Activated CD8-positive, alpha-beta memory T cell treated with anti-CD3 and anti-CD28 coated beads for 1 hour (primary cell): ENCODE measurements around the gene HS3ST2.

Source experiments
- DNase-seq, 2 donors: peaks; one replicate each; pipeline ENCODE4 v3.0.0-alpha.2; 2020; ENCODE audit warnings: low read depth in 1 of 2; ENCODE audit errors: extremely low read depth in 1 of 2

HS3ST2 gene

DNA sequence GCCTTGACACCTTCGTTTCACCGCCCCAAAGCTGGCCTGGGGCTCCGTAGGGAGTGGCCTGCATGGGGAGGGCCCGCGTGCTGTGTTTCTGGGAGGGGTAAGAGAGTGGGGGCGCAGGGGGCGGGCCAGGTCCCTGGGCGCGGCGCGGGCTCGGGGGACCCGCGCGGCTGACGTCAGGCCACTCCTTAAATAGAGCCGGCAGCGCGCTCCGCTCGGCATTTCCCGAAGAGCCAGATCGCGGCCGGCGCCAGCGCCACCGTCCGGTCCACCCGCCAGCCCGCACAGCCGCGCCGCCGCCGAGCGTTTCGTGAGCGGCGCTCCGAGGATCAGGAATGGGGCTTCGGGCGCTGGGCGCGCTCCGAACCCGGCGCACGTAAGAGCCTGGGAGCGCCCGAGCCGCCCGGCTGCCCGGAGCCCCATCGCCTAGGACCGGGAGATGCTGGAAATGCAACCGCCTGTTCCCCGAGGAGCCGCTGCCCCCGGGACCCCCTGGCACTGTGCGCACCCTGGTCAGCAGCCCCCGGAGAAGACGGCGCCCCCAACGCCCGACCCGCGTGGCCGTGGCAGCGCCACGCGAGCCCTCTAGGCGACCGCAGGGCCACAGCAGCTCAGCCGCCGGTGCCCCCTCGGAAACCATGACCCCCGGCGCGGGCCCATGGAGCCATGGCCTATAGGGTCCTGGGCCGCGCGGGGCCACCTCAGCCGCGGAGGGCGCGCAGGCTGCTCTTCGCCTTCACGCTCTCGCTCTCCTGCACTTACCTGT is at the start of gene HS3ST2:
Gene HS3ST2 (plus strand): TSS at position 215 of the 763 bp plus-strand sequence. CDS start 449 bp downstream, at position 664.
- DNase-seq, result no peak

DNA sequence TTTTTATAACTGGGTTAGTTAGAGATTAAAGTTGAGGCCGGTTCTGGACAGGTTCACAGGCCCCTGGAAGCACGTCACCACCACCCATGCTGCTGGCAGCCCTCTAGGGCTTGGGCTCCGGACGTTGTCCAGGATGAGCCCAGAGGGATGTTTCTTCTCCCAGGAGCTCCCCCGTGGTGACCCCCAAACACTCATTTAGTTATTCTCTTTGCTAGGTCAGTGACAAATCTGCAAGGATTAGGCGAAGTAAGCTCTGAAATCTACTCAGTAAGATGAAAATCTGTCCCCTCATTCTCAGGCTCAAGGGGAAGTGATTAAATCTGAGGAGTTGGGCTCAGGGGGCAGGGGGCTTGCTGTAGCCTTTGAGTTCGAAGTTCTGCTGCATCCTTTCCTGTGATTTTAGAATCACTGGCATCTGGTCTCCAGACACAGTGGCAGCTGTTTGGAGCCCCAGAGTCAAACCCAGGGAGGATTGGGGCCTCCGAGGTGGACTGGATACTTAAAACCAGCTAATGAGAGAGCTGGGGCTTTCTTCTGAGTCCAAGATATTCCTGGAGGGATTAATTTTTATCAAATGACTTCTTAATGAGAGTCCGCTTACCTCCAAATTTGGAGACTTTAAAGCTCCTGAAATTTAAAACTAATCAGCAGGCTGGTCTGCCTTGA is 49.2 kb upstream of the HS3ST2 start:
- no peak for DNase-seq

DNA sequence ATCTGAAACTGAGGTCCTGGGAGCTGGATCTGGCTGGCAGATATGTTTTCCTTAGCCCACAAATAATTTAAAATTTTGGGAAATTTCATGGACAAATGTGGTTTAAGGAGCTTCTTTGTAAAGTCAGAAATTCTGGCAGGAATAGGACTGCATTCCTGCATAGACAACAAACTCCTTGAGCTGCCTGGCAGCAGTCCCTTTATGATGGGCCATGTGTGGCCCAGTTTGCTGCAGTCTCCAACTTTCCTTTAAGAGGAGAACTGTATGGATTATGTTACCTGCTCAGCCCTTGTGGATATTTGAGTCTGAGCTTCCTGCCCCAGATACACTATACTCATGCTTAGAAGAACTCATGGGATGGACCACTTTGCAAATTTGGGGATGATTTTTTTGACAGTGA is 48.5 kb upstream of the HS3ST2 start:
- no peak for DNase-seq

GRCh38 chr16:22770866-22771265 is 43.1 kb upstream of the HS3ST2 start:
- no peak for DNase-seq

DNA sequence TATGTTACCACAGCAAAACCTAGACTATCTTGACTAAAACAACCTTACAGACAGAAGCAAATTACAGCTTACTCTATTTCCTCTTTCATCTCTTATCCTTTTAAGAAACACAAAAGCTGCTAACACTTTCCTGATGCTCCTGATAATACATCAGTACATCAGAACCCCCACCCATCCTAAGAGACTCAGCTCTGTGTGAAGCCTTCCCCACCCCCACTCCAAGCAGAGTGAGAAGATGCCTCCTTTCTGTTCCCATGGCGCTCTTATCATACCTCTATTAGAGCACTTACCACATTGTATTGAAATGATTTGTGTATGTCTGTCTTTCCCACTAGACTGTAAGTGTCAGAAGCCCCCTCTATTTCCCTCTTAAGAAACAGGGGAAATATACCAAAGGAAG is 42.4 kb upstream of the HS3ST2 start:
- DNase-seq, result no peak

DNA sequence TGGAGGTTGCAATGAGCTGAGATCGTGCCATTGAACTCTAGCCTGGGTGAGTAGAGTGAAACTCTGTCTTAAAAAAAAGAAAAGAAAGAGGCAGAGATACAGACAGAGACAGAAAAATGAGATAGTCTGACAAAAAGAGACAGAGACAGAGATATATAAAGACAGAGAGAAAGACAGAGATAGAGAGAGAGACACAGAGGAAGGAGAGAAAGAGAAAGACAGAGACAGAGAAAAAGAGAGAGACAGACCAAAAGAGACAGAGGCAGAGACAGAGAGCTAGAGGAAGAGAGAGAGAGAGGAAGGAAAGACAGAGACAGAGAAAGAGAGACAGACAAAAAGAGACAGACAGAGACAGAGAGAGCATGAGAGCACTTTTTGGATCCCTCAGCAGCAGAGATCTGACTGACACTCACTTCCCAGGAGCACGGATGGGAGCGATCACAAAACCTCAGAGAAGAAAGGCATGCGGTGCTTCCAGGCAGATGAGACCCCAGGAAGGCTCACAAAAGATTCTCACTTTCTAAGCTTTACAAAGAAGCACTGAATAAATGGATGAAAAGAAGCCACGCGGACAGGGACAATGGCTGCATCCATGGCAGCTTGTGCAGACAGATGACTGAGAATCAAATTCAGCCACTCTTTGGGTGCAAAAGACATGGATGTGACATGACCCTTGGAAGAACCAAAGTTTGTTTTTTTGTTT is 38.6 kb upstream of the HS3ST2 start:
- no peak for DNase-seq

DNA sequence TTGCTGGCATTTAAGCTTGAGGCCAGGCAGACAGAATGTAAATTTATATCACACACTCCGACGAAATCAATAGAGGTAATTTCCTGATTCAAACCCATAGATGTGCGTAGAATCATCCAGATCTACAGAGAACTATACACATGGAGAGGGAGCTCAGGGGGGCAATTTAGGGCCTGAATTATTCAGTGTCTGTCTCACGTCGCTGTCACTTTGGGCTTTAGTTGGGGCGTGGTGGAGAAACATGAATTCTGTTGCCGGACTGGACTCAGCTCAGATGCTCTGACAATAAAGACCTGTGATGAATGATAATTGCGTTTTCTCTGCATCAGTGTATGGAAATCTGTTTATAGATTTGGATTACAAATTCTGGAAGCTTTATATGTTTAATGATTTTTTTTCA is 32.5 kb upstream of the HS3ST2 start:
- no peak for DNase-seq

DNA sequence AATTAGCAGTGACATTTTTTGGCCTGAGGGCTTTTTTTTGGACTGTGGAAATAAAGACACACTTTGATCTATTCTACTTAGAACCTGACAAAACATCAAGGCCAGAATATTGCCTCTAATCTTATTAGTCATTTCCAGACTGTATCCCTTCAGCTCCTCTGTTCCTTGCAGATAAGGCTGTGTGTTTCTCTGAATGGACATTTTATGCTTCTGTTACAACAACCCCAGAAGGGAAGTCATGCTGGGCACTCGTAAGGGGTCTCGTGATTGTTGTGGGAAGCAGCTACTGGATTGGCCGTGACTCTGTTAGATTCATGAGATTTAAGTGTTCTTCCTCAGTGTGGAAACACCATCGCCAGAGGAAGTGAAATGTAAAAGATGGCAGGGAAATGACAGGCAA is 31.6 kb upstream of the HS3ST2 start:
- no peak for DNase-seq

DNA sequence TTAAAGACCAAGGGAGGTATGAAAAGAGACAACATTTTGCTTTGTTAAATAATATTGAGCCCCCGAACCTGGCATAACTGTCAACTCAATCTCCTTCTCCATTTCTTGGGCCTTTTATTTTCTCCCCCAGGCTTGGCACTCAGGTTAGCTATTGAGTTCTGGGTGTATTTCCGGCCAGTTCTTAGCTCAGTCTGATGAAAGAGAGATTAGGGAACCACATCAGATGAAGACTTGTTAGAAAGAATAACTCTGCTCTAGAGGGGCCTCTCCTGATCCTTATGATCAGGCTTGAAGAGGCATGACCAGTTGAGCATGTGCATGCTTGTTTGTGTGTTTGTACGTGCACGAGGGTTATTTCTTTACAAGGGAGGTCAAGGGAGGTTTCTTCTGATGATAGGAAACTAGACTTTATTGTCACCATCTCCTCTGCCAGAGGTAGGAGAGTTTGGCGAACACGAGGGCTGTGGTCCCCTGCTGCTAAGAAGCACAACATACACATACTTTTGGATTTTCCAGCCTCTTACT is 29.2 kb upstream of the HS3ST2 start:
- no peak for DNase-seq

DNA sequence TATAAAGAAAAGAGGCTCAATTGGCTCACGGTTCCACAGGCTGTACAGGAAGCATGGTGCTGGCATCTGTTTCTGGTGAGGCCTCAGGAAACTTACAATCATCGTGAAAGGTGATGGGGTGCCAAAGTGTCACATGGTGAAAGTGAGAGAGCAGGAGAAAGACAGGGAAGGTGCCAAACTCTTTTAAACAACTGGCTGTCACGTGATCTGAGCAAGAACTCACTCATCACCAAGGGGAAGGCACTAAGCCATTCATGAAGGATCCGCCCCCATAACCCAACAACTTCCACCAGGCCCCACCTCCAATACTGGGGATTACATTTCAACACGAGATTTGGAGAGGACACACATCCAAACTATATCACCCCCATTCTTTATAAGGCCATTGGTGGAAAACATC is 28.4 kb upstream of the HS3ST2 start:
- no peak for DNase-seq

DNA sequence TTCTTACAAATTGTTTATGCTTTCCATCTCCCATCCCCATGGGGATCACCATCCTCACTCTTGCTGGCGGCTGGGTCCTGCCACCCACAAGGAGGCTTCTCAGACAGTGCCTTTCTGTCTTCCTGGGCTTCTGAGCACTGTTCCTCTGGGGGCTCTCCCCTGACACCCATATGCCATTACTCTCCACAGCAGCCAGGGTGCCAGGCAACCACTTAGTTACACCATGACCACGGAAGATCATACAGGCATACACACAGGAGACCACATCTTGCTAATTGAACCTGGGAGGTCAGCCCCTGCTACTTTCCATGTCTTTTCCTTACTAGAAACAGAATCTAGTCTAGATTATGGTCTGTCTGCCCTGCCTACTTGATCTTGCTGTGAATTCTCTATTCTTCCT is 27.7 kb upstream of the HS3ST2 start:
- no peak for DNase-seq

DNA sequence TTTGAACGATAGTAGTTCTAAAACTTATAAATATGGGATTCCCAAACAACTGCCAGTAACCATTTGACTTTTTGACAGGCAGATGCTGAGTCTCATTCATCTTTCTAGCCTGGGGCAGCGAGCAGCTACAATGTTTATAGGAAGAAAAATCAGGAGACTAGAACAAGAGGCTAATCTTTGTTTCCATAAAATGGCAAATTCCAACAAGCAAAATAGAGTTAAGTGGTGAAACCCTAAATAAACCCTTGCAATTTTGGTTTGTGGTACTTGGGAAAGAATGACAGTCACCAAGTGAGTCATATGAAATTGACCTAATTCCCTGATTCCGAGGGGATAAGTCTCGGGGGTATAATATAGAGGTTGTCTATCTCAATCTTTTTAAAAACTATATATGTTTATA is 27.3 kb upstream of the HS3ST2 start:
- DNase-seq, result no peak

DNA sequence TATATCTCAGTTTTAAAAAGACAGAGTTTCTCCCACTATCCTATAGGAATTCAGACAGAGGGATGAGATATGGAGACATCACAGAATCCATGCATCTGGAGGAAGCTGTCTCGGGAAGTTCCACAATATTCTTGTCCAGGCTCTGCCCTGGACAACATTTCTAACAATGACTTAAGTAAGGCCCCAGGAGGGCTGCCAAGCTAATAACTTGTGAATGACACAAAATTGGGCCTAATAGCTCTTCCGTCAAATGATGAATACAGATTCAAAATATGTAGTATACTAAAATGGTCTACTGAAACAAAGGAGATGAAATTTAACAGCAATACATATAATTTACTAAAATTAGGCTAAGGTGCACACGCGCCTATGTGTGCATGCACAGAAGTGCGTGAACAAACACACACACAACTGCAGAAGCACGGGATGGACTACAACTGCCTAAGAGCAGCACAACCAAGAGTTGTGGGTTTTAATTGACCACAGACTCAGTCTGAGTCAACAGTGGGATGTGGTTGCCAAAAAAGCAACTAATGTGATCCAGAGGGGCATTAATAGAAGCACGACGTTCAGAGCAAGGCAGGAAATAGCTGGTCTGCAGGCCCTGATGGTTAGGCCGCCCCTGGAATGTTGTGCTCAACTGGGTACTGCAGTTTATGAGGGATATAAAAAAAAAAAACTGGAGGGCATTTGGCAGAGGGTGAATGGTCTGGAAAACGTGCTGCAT is 26.3 kb upstream of the HS3ST2 start:
- DNase-seq, result no peak

- no peak for DNase-seq
Observed at GRCh38 chr16:22788193-22788530, 25.8 kb upstream of the HS3ST2 start.

DNA sequence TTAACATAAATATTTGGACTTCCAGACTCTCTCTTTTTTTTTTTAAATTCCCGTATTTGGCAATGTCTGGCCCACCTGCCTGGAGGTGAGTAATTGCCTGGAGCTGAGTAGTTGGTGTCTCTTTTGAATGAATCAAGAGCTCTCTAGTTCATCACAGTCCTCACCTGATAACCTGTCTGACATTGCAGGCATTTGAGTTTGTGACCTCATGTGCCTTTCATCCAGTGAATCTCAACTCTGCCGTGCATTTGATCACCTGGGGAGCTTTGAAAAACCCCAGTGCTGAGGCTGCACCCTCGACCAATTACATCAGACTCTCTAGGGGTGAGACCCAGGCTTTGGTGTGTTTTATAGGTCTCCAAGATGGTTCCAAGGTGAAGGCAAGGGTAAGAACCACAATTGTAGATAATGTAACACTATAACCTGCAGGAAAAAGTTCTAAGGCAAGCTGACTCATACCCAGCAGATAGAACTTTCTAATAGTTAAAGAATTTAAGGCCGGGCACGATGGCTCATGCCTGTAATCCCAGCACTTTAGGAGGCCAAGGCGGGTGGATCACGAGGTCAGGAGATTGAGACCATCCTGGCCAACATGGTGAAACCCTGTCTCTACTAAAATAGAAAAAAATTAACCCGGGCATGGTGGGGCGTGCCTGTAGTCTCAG is 24.5 kb upstream of the HS3ST2 start:
- no peak for DNase-seq

DNA sequence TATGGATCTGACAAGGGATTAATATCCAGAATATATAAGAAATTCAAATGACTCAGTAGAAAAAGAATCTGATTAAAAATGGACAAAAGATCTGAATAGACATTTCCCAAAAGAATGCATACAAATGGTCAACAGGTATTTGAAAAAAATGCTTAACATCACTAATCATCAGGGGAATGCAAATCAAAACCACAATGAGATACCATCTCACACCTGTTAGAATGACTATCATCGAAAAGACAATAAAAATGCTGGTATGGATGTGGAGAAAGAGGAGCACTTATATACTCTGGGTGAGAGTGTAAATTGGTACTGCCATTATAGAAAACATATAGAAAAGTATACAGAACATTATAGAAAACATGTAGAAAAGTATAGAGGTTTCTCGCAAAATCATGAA is 16.4 kb upstream of the HS3ST2 start:
- DNase-seq, result no peak

DNA sequence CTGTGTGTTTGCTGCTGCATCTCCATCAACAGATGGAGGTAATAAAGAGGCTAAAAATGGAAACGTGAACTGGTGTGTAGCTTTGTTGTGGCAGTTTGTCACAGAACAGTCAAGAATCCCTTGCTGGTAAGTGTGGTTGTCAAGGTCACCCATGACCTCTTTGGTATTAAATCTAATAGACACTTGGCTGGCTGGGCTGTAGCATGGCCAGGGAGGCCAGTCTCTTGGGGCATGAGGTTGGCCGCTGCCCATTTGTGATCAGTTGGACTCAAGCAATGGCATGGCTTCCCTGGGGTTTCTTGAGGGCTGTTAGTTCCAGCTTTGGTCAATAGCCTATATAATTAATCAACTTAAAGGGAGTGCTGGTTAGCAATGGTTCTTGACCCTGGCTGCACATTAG is 14.8 kb upstream of the HS3ST2 start:
- DNase-seq, result no peak

DNA sequence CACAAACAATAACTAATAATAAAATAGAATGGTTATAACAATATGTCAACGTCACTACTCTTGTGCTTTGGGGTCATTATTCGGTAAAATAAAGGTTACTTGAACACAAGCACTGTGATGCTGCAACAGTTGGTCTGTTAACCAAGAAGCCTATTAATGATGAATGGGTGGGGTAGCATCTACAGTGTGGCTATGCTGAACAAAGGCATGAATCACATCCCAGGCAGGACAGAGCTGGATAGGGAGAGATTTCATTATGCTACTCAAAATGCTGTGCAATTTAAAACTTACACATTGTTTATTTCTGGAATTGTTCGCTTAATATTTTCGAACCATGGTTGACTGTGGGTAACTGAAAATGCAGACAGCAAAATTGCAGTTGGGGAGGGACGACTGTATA is 9.1 kb upstream of the HS3ST2 start:
- DNase-seq, result no peak

- DNase-seq, result no peak
Observed at GRCh38 chr16:22805326-22805725, 8.6 kb upstream of the HS3ST2 start.

DNA sequence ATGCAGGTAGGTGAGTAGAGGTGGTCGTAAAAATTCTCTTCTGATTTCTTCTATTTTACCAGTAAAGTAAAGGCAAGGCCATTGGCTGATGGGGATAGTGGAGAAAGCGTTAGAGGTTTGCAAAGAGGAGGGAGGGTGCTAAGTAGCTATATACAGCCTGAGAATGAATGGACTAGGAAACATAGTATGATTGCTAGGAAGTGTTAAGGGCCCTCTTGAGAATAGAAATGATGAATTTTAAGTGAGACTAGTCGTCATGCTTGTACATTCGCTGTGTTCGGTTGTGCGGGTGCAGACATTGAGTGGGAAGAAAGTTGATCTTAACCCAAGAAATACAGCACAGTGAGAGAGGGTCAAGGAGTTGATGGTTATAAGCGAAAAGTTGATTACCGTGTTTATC is 7.2 kb upstream of the HS3ST2 start:
- DNase-seq, result no peak

- DNase-seq, result no peak
Observed at GRCh38 chr16:22810226-22810625, 3.7 kb upstream of the HS3ST2 start.
